HG02798 (cell line): ENCODE data around the gene HMGN1.
"Not testable (repeated sequence)": the region's sequence is repeated elsewhere in the genome, so short reads cannot be mapped to it uniquely, and the experiment has no call there.

Experiments used
- ATAC-seq: cut with Tn5 transposase; IDR thresholded peaks from one replicate; pipeline ENCODE4 v1.9.1; 2021; ENCODE audit warnings: mild to moderate bottlenecking; ENCODE audit not compliant: unreplicated experiment, poor library complexity

HMGN1 gene

DNA sequence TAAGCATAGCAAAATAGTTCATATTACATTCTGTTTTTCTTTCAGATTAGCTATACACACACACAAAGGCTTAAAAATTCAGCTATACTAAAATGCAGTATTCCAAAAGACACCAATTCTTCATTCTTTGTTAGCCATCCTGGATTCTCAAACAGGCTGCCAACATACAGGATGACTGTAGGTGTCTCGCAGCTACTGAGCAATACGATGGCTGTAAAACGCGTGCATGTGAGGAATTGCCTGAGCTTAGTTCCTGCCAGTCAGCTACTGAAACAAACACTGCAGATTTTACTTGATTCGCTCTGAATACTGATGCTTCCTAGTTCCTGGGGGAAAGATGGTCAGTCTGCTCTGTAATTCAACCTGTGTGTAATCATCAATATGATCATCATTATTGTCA lies 24.7 kb upstream of the HMGN1 start:
- ATAC-seq, result no peak

DNA sequence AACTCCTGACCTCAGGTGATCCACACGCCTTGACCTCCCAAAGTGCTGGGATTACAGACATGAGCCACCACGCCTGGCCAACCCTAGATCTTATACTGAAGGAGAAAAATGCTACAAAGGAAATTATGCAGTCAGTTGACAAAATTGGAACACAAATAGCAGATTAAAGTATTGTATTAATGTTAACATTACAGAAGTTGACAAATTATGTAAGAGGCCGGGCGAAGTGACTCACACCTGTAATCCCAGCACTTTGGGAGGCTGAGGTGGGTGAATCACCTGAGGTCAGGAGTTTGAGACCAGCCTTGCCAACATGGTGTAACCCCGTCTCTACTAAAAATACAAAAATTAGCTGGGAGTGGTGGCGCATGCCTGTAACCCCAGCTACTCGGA lies 21.0 kb upstream of the HMGN1 start:
- ATAC-seq, result not testable (repeated sequence)

DNA sequence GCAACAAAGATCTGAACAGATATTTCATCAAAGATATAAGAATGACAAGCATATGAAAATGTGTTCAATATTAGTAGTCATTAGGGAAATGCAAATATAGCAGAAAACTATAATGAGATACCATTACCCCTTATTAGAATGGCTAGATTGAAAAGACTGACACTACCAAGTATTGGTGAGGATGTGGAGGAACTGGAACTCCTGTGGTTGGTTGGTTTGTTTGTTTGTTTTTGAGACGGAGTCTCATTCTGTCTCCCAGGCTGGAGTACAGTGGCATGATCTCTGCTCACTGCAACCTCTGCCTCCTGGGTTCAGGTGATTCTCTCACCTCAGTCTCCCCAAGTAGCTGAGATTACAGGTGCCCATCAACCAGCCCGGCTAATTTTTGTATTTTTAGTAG lies 18.9 kb upstream of the HMGN1 start:
- no peak for ATAC-seq

DNA sequence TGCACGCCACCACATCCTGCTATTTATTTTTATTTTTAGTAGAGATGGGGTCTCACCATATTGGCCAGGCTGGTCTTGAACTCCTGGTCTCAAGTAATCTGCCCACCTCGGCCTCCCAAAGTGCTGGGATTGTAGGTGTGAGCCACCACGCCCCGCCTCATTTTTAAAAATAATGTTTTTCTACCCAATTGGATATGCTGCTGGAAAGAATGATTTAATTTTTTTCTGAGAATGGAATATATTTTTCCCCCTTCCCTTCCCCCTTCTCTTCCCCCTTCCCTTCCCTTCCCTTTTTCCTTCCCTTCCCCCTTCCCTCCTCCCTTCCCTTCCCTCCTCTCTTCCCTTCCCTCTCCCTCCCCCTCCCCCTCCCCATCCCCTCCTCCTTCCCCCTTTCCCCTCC lies 17.7 kb upstream of the HMGN1 start:
- ATAC-seq, result no peak

DNA sequence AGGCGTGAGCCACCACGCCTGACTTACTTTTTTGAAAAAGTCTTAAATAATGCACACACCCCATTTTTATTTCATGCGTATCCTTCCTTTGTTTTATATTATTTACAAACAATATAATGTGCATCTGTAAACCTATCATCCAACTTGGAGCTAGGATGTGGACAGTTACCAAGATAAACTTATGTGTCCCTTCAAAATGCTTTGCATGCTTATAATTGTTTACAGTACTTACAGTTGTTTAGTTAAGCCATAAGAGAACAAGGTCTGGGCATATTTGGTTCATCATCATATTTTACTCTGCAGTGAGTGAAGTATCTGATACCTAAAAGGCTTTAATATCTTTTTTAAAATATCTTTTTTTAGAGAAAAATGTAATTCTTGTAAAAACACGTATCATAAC lies 16.1 kb upstream of the HMGN1 start:
- no peak for ATAC-seq

DNA sequence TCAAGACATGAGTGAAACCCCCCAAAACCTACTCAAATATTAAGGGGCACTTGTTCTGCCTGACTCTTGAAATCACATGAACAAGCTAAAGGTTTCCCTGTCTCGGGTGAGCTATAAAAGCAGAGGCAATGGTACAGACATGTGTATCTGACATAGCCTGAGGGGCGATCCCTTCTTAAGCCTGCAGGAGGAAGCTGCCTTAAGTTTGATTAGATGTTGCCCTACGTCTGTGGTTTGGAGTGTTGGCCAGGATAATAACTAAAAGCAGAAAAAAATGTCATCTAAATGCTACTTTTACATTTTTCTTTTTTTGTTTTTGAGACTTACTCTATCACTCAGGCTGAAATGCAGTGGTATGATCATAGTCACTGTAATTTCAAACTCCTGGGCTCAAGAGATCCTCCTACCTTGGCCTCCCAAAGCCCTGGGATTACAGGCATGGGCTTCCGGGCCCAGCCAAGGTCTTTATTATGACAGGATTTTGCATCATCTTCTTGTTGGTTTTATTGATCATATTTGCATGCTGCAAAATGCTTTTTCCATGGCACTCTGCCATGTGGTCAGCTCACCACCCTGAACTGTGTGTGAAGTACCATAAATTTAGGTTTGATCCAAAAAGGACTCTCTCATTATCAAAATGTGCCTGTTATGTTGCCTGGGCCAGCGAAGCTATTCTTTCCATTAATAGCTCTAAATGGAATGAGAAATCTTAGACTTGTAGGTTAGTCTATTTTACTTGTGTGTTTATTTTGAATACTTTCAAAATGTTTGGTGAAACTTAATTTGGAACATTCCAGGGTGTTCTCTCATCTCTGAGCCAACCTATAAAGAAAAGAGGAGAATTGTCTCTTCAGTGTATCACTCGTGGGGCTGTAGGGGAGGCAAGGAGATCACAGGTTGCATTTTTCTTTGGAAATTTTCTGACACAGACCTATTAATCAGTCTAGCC lies 15.0 kb upstream of the HMGN1 start:
- no peak for ATAC-seq

DNA sequence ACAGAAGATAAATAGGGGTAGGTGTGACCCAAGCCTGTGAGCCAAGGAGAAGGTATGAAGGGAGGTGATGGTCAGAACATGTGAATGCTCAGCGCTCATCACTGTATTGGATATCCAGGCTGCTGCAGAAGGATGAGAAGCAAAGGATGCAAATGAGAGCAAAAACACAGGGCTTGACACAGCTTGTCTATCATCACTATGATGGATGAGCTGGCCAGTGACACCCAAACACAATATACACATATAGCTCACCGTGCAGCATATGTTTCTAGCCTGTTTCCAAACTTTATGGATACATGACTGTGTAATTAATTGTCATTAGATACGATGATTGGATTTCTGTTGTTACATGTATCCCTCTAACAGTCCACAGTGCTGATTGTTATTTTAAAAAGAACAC lies 13.8 kb upstream of the HMGN1 start:
- ATAC-seq, result no peak

DNA sequence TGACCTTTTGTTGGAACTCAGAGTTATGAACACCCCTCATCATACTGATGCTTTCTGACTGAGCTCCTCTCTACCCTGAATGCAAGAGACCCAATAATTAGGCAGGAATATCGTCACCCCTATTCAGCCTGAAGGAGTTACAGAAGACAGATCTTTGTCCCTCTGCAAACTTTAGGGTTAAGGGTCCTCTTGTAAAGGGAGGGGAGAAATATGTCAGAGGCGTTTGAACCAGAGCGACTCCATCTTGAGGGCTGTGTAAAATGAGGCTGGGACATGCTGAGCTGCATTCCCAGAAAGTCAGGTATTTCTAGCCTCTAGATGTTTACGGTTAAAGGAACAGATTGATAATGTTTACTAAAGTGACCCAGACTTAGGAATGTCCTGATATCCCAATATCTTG lies 10.5 kb upstream of the HMGN1 start:
- ATAC-seq, result no peak

DNA sequence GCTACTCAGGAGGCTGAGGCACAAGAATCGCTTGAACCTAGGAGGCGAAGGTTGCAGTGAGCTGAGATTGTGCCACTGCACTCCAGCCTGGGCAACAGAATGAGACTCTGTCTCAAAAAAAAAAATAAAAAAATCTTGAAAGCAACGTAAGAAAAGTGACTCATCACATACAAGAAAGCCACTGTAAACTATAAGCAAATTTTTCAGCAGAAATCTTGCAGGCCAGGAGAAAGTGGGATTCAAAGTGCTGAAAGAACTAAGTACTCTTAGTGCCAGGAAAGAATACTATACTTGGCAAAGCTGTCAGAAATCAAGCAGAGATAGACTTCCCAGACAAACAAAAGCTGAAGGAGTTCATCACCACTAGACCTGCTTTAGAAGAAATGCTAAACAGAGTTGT lies 4.4 kb upstream of the HMGN1 start:
- ATAC-seq, result no peak

DNA sequence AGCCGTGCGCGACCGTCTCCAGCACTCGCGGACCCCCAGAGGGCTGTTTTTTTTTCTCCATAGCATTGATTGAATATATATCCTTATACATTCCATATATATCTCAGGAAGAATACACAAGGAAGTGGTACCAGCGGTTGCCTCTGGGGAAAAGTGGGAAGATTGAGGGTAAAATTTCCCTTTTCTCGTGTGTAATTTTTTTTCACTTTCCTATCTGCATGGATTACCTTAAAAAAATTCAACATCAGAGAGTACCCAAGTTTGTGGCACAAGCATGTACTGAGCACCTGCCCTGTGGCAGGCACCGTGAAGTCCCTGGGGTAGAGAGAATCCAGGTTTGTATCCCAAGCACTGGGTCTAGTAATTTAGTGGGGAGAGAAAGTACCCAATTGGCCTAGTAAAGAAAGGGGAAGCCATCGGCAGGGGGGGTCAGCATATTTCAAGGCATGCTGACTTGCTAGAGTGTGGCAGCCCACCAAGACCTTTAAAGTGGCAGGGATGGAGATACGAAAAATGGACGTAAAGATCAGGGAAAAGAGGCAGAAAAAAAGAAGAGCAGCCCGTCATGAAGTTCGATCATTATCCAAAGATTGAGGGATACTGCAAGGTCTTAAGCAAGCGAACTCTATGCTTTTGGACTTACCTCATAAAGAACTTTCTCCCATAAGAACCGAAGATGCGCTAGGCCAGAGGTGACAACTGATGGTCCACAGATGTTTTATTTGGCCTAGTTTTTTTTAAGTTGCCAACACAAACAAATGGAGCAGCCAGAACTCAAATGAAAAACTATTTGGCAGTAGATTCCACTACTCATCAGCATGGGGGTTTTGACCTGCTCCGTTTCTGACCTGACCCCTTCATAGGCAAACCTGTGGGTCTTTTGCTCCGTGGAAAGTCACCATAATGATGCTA lies 1.5 kb upstream of the HMGN1 start:
- ATAC-seq, result no peak

DNA sequence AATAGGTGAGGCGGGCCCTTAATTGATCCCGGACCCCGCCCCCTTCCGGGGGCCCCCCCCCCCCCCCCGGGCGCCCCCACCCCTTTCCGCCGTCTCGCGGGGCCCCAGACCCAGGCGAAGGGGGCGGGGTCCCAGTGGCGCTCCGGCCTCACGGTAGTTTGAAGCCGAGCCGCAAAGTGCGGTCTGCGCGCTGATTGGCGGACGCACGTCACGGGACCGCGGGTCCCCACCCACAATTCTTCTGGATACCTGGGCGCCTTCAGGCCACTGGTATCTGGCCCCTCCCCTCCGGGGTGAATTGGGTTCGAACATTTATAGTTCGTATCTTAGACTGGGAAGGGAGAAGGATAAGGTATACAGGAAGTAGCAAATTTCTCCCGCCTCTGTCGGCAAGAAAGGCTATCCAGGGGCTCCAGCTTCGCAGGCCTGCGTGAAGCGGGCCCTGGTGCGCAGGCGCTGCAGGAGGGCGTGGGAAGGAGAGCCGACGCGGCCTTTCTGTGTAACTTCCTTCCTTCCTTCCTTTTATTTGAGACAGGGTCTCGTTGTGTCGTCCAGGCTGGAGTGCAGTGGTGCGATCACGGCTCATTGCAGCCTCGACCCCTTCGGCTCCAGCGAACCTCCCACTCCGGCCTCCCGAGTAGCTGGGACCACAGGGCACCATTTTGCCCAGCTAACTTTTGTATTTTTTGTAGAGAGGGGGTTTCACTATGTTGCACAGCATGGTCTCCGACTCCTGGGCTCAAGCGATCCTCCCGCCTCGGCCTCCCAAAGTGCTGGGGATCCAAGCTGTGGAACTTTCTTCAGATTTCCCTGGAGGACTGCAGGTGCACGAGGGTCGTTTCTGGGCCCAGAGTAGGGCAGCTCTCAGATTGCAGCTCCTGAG lies 564 bp upstream of the HMGN1 start:
- ATAC-seq, result peak; percentile 90

DNA sequence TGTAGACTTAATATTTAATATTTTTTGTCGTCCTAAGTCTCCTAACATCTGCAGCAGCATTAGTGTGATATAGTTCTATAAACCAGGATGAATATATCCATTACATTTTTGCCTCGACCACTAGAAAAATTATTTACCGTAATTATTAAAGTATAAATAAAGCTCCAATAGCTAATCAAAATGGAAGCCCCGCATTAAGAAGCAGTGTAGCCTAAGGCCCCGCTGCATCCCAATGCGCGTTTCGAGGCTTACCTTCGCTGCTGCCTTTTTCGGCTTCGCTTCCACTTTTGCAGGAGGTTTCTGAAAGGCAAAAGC lies 891 bp downstream of the HMGN1 start:
- peak; percentile 2 for ATAC-seq

DNA sequence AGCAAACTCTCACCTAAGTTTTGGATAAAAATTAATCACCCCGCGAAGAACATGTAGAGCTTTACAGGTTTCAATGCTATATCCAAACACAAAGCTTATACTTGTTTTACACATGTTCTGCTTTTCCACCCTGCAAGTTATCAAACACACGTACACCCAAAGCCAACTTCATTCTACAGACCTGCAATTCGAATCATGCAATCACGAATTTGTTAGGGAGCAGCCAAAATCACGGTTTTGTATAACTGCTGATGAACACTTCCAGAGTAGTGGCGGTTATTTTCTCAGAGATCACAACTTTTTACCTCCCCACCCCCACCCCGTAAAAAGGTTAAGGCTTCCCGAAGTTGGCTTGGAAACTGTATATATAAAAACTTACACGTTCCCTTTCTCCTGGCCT lies 1.4 kb downstream of the HMGN1 start:
- no peak for ATAC-seq

DNA sequence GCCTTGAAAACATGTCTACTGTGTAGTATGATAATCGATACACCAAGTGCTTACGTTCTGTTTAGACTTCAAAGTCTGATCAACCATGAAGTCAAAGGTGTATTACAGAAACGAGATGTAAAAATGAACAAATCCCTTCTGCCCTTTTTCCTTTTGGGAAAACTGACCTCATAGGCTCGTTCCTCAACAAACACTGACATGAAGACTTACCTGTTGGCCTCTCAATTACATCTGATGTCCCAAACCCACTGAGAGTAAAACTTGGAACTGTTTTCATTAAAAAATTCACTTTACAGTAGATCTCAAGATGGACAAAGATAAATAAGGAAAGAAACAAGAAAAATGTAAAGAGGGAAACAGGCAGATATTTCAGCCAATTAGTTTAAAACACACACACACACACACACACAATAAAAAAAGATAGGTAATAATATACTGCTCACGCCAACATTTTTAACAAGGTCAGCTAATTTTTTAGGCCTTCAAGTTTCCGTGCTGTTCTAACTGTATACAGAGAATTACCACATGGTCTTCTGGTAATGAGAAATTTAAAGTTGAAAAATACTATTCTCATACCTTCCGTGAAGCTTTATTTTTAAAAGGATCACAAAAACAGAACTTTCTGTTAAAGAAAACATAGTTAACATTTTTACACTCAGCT lies 2.1 kb downstream of the HMGN1 start:
- no peak for ATAC-seq

DNA sequence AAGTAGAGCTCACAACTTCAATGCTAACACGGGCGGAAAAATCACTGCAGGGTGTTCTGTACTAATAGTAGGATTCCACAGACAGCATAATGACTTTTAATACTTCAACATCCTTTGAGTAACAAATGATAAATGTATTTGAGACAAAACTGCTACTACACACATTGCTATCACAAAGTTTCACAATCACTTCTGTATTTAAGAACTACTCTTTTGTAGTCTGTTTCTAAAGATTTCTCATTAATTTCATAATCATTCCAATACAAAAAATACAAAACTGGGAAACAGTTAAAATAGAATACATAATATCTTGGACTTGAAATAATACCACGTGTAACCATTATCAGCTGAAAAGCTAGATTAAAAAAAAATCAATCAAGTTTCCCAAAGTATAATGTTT lies 2.7 kb downstream of the HMGN1 start:
- ATAC-seq, result no peak

DNA sequence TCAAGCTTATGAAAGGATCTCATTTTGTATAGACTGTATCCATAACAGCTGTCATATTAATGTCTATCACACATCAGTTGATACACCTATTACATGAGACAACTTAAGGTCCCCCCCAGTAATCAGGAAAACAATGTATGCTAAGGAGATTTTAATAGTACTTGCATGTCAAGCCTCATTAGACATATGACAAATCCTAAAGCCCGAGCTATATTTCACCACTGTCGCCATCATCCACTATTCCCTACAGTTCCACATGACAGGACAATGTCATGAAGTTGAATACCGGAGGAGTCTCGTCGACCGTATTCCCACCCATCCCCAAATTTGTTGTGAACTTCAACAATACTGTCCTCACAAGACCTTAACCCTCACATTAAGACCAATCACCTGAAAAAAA lies 3.4 kb downstream of the HMGN1 start:
- ATAC-seq, result no peak

DNA sequence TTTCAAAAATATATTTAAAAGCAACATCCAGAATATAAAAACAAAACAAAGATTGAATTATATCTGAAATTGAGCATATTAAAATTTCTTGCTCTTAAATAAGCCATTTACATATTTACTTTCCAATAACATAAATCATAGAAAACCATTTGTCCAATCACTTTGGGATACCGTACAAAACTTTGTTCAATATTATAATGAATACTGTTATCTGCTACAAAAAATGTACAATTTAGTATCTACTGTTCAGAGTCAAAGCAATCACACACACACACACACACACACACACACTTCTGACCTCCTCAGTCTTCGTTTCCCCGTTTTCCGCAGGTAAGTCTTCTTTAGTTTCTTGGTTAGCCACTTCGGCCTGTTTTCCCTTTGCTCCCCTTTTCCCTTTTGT lies 4.0 kb downstream of the HMGN1 start:
- ATAC-seq, result no peak

DNA sequence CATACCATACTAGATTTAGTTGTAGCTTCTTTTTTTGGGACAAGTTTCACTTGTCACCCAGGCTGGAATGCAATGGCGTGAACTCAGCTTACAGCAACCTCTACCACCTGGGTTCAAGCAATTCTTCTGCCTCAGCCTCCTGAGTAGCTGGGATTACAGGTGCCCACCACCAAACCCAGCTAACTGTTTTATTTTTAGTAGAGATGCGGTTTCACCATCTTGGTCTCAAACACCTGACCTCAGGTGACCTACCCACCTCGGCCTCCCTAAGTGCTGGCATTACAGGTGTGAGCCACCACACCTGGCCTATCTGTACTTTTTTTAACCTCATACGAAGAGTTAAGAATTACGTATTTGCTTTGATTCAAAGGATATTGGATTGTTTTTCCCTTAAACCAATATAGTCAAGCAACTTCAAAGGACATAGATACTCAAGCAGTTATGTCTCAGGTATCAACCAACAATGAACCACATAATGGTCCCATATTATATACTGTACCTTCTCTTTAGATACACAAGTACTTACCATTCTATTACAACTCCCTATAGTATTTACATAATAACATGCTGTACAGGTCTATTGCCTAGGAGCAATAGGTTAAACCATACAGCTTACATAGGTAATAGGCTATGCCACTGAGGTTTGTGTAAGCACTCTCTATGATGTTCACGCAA lies 7.5 kb downstream of the HMGN1 start:
- no peak for ATAC-seq

DNA sequence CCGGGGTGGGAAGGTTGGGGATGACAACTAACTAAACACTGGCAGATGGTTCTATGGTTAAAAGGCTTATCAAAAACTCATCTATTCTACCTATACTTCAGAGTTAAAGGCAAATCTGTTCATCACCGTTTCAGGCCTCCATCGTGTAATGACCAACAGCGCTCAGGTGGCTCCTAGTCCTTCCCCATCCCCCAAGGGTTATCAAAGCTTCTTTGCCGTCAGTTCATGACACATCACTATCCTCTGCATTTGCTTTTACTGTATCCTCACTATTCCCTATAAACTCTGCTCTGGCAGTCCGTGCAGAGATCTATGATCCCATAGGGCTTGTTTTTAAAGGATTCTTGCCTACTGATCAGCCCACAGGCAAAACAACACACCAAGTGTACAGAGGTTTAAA lies 8.2 kb downstream of the HMGN1 start:
- no peak for ATAC-seq

DNA sequence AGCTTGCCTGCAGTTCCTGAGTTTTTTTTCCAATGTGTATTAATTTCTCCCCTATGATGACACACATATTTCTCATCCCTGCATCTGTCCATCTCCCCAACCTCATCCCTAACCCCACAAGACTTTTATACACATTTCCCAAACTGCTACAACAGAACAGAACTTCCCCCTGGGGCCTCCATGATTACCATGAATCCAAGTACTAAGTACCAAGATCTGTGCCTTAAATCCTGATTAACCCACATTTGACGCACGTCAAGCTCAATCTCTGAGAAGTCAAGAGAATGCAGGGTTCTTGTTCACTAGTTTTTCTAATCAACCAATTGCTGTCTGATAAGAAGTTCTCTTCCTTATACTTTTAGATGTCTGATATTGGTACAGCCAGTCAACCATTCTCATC lies 9.7 kb downstream of the HMGN1 start:
- no peak for ATAC-seq
